Muscle layer of duodenum (tissue), 2 donors: Measurements from ENCODE around the gene AP2M1.
A peak's percentile ranks its signal among the peaks of the same experiment; 100 is the strongest.

Experiments used
- H3K27ac ChIP-seq: one replicate; pipeline ENCODE4 v1.7.0; 2013; ENCODE audit warnings: mild to moderate bottlenecking, low read length
- H3K27me3 ChIP-seq: one replicate; pipeline ENCODE4 v1.7.0; 2013; ENCODE audit warnings: low read depth, mild to moderate bottlenecking, control low read depth, low read length
- H3K36me3 ChIP-seq, 2 donors: one replicate each; pipeline ENCODE4 v1.7.0; 2013; ENCODE audit warnings: low read length in 2 of 2, control low read depth in 1 of 2, mild to moderate bottlenecking in 1 of 2; ENCODE audit not compliant: insufficient read depth in 2 of 2, control insufficient read depth in 1 of 2
- H3K4me1 ChIP-seq, 2 donors: one replicate each; pipeline ENCODE4 v1.7.0; 2013; ENCODE audit warnings: low read length in 2 of 2, mild to moderate bottlenecking in 2 of 2, control low read depth in 1 of 2, moderate library complexity in 1 of 2; ENCODE audit not compliant: insufficient read depth in 2 of 2, control insufficient read depth in 1 of 2
- H3K4me3 ChIP-seq, 2 donors: one replicate each; pipeline ENCODE4 v1.7.0; 2013; ENCODE audit warnings: low read length in 2 of 2, low read depth in 1 of 2, mild to moderate bottlenecking in 1 of 2
- H3K9me3 ChIP-seq, 2 donors: one replicate each; pipeline ENCODE4 v1.7.0; 2013; ENCODE audit warnings: low read length in 2 of 2, control low read depth in 1 of 2, mild to moderate bottlenecking in 1 of 2; ENCODE audit not compliant: control insufficient read depth in 1 of 2
- donor health status: healthy.

AP2M1 gene

GRCh38 chr3:184172681-184173373 is 1.8 kb upstream of the AP2M1 start:
- peaks cover 27 to 61% of the 10 kb centered on the region in 2 donors for H3K36me3 ChIP-seq
- H3K4me1 ChIP-seq = peaks cover 15 to 38% of the 10 kb centered on the region in 2 donors
- no peaks in the 10 kb centered on the region for H3K27me3 ChIP-seq
- no peak overlapping the region for H3K4me3 ChIP-seq
- no peaks in the 10 kb centered on the region for H3K9me3 ChIP-seq
- H3K27ac ChIP-seq = no peak overlapping the region

GRCh38 chr3:184173374-184173722 is 1.3 kb upstream of the AP2M1 start:
- no peak overlapping the region for H3K27ac ChIP-seq
- H3K36me3 ChIP-seq = peaks cover 27 to 61% of the 10 kb centered on the region in 2 donors
- no peaks in the 10 kb centered on the region for H3K9me3 ChIP-seq
- peaks cover 15 to 43% of the 10 kb centered on the region in 2 donors for H3K4me1 ChIP-seq
- H3K4me3 ChIP-seq = no peak overlapping the region
- H3K27me3 ChIP-seq = no peaks in the 10 kb centered on the region

GRCh38 chr3:184174284-184174645 is 390 bp upstream of the AP2M1 start:
- no peaks in the 10 kb centered on the region for H3K9me3 ChIP-seq
- H3K36me3 ChIP-seq = peaks cover 27 to 62% of the 10 kb centered on the region in 2 donors
- peaks cover 15 to 38% of the 10 kb centered on the region in 2 donors for H3K4me1 ChIP-seq
- H3K27me3 ChIP-seq = no peaks in the 10 kb centered on the region
- peak overlapping the region; percentile 28 for H3K27ac ChIP-seq
- no peak overlapping the region for H3K4me3 ChIP-seq

GRCh38 chr3:184175506-184175905 is 851 bp downstream of the AP2M1 start:
- peaks cover 15 to 36% of the 10 kb centered on the region in 2 donors for H3K4me1 ChIP-seq
- no peaks in the 10 kb centered on the region for H3K27me3 ChIP-seq
- H3K36me3 ChIP-seq = peaks cover 40 to 63% of the 10 kb centered on the region in 2 donors
- H3K9me3 ChIP-seq = no peaks in the 10 kb centered on the region
- peak overlapping the region; percentile 66 to 96 for H3K4me3 ChIP-seq
- H3K27ac ChIP-seq = peak overlapping the region; percentile 95

- Histone ChIP-seq H3K27ac (peak overlapping the region; percentile 95), H3K36me3 (peaks cover 41 to 63% of the 10 kb centered on the region in 2 donors), H3K4me1 (peaks cover 15 to 36% of the 10 kb centered on the region in 2 donors), H3K27me3 (no peaks in the 10 kb centered on the region), H3K9me3 (no peaks in the 10 kb centered on the region), H3K4me3 (peak overlapping the region; percentile 66 to 96)
Observed at GRCh38 chr3:184175981-184176376, 1.3 kb downstream of the AP2M1 start.

GRCh38 chr3:184176377-184177330 is 2.0 kb downstream of the AP2M1 start:
- Histone ChIP-seq H3K27ac (peak overlapping the region; percentile 95), H3K36me3 (peaks cover 43 to 63% of the 10 kb centered on the region in 2 donors), H3K4me3 (peak overlapping the region; percentile 66 to 96), H3K27me3 (no peaks in the 10 kb centered on the region), H3K9me3 (no peaks in the 10 kb centered on the region), H3K4me1 (peaks cover 15 to 36% of the 10 kb centered on the region in 2 donors)

GRCh38 chr3:184177331-184177731 is 2.7 kb downstream of the AP2M1 start:
- peaks cover 45 to 63% of the 10 kb centered on the region in 2 donors for H3K36me3 ChIP-seq
- no peaks in the 10 kb centered on the region for H3K9me3 ChIP-seq
- H3K4me1 ChIP-seq = peaks cover 15 to 36% of the 10 kb centered on the region in 2 donors
- no peaks in the 10 kb centered on the region for H3K27me3 ChIP-seq
- peak overlapping the region; percentile 66 to 96 for H3K4me3 ChIP-seq
- peak overlapping the region; percentile 95 for H3K27ac ChIP-seq

- H3K4me3 ChIP-seq = peak overlapping the region in 1 of 2 donors; percentile 96
- H3K36me3 ChIP-seq = peaks cover 50 to 65% of the 10 kb centered on the region in 2 donors
- no peaks in the 10 kb centered on the region for H3K9me3 ChIP-seq
- H3K27ac ChIP-seq = no peak overlapping the region
- no peaks in the 10 kb centered on the region for H3K27me3 ChIP-seq
- peaks cover 15 to 36% of the 10 kb centered on the region in 2 donors for H3K4me1 ChIP-seq
Observed at GRCh38 chr3:184177767-184178306, 3.2 kb downstream of the AP2M1 start.

GRCh38 chr3:184178521-184179138 is 4.0 kb downstream of the AP2M1 start:
- Histone ChIP-seq H3K4me3 (no peak overlapping the region), H3K36me3 (peaks cover 56 to 73% of the 10 kb centered on the region in 2 donors), H3K27ac (no peak overlapping the region), H3K9me3 (no peaks in the 10 kb centered on the region), H3K4me1 (peaks cover 15 to 36% of the 10 kb centered on the region in 2 donors), H3K27me3 (no peaks in the 10 kb centered on the region)

GRCh38 chr3:184180165-184180564 is 5.5 kb downstream of the AP2M1 start:
- Histone ChIP-seq H3K9me3 (no peaks in the 10 kb centered on the region), H3K27ac (no peak overlapping the region), H3K4me1 (peaks cover 18 to 32% of the 10 kb centered on the region in 2 donors), H3K4me3 (no peak overlapping the region), H3K27me3 (no peaks in the 10 kb centered on the region), H3K36me3 (peaks cover 64 to 85% of the 10 kb centered on the region in 2 donors)

- no peak overlapping the region for H3K4me3 ChIP-seq
- no peak overlapping the region for H3K27ac ChIP-seq
- H3K27me3 ChIP-seq = no peaks in the 10 kb centered on the region
- H3K36me3 ChIP-seq = peaks cover 64 to 84% of the 10 kb centered on the region in 2 donors
- peaks cover 12 to 27% of the 10 kb centered on the region in 2 donors for H3K4me1 ChIP-seq
- no peaks in the 10 kb centered on the region for H3K9me3 ChIP-seq
Observed at GRCh38 chr3:184181596-184181995, 6.9 kb downstream of the AP2M1 start.
